GM21390 (cell line): Measurements from ENCODE around the gene LYPD1.
"Not testable (repeated sequence)": the region's sequence is repeated elsewhere in the genome, so short reads cannot be mapped to it uniquely, and the experiment has no call there.

Experiments
- ATAC-seq: cut with Tn5 transposase; IDR thresholded peaks from one replicate; pipeline ENCODE4 v1.9.1; 2021; ENCODE audit not compliant: unreplicated experiment

The LYPD1 gene, protein sequence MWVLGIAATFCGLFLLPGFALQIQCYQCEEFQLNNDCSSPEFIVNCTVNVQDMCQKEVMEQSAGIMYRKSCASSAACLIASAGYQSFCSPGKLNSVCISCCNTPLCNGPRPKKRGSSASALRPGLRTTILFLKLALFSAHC

DNA sequence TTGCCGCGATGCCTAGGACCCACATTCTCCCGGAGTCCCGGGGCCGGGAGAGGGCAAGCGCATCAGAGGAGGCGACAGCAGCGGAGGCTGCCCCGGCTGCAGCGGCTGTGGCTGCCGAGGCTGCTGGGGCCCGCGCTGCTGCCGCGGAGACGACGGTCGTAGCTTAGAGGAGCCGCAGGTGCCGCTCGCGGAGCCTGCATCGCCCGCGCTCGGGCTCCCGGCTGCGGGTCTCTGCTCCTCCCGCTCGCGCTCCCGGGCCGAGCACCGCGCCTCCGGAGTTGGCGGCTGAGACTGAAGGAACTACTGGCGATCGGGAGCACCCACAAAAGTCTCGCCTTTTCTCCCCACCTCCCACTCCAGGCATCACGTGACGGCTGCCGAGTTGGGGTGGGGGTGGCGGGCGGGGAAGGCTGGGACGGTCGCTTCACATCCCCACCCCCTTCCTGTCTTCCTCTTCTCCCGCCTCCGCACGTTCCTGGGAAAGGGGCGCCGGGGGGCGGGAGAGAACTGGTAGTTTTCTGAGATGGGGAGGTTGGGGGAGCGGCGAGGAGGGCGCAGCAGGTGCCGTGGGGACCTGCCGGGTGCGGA, at the start of gene LYPD1:
Gene LYPD1, minus strand, starts transcription at position 298 of the 588 bp plus-strand sequence. Its CDS starts 273 bp downstream, at position 25.
- no peak for ATAC-seq

DNA sequence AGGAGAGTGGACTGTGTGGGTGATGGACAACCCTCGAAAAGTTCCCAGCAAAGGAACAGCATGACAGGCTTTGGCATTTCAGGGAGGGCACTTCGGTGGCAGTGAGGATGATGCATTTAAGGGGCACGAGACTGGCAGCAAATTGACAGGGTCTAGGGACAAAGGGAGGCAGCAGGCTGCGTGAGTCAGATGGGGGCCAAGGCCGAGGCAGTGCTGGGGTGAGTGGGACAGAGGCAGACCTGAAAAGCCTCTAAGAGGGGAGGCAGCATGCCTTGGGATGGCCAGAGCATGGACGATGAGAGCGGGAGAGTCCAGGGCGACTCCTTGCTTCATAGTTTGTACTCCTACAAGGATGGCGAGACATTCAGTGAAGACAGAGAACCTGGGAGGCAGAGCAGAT, 49.5 kb upstream of the LYPD1 start:
- ATAC-seq, result no peak

DNA sequence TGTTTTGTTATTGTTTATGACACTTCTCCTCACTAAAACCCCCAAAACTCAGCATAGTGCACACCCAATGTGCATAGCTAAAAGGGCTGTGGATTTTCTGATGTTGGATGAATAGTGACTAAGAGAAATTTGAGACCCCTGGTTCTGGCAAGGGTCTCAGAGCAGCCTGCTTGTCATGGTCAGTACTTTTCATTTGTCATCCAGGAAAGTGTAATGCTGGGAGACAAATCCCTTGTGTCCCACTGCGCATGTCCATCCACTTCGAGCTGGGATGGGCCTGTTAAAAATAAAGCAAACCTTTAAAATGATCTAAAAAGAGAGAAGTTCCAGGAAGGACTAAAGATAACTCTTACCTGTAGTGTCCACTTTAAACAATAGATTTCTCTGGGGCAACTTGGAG, 46.9 kb upstream of the LYPD1 start:
- ATAC-seq, result no peak

DNA sequence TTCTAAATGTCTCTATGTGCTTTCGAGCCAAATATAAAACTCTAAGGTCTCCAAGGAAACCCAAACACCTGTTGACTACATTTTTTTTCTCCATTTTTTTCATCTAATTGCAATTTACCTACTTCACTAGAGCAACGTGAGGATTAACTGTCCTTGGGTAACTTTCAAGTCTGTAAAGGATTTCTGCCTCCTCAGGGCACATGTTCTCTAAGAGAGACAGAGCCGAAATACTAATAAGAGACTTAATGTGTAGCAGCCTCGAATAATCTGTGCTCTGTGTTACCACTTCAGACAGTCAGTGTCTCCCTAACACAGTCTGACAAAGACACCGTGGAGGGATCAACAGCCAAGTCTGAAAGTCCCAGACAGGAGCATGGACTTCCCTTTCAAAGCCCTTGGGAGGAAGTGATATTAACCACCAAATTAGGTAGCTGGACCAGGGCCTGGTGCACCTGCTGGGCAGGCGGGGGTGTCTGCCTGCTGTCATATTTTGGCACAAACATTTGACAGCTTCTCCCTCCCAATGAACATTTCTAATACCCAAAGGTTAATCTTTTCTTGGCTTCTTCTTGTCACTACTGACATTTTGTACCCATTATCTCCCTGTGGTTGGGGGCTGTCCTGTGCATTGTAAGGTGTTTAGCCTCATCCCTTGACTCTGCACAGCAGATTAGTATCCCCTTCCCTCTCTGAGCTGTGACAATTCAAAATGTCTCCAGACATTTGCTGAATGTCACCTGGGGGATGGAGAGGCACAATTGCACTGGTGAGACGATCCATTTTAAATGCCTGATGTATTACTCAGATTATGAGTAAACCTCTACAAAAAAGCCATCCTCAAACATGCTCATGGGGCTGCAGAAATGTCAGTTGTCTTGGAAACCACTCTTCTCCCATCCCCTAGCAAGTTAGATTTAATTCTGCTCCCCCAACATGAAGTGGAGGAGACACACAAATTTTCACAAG, 45.7 kb upstream of the LYPD1 start:
- ATAC-seq, result peak; percentile 58

DNA sequence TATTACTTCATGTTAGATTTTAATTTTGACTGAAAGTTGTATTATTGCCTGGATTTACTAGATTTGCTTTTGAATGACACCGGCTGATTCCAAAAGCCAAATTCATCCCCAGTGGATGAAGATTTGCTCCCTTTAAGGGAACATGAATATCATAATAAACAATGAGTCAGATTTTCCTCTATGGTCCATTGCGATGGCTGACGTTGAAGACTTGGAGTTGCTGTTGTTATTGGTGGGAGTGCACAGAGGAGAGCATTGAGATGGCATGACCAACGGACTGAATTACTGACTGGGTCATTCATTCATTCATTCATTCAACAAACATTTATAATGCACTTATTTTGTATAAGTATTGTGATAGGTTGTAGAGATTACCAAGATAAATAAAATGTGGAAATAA, 33.4 kb upstream of the LYPD1 start:
- no peak for ATAC-seq

DNA sequence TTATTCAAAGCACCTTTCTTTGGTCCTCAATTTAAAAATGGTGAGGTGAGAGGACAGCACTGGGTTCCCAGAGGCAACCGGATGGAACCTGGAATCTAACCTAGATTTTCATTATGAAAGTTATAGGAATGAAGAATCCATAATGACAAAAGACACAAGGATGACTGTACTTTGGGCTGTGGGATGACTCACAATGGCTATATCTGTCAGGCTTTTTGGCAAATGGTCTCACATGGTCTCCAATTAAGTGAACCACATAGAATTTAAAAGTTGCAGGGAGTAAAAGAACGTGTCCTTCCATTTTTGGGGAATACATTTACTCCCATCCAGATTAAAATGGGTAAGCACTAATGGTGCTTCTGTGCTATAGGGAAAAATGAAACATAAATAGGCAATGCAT, 31.8 kb upstream of the LYPD1 start:
- no peak for ATAC-seq

DNA sequence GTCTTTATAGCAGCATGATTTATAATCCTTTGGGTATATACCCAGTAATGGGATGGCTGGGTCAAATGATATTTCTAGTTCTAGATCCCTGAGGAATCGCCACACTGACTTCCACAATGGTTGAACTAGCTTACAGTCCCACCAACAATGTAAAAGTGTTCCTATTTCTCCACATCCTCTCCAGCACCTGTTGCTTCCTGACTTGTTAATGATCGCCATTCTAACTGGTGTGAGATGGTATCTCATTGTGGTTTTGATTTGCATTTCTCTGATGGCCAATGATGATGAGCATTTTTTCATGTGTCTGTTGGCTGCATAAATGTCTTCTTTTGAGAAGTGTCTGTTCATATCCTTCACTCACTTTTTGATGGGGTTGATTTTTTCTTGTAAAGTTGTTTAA, 29.8 kb upstream of the LYPD1 start:
- not testable (repeated sequence) for ATAC-seq

DNA sequence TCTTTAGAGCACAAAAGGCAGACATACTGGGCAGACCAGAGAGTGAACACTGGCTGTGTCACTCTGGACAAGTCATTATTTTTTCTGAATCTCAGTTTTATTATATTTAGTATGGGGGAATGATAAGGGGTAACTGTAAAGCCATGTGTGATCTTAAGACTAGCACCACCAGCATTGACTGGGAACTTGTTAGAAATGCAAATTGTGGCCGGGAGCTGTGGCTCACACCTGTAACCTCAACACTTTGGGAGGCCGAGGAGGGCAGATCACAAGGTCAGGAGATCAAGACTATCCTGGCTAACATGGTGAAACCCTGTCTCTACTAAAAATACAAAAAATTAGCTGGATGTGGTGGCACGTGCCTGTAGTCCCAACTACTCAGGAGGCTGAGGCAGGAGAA, 28.3 kb upstream of the LYPD1 start:
- not testable (repeated sequence) for ATAC-seq

DNA sequence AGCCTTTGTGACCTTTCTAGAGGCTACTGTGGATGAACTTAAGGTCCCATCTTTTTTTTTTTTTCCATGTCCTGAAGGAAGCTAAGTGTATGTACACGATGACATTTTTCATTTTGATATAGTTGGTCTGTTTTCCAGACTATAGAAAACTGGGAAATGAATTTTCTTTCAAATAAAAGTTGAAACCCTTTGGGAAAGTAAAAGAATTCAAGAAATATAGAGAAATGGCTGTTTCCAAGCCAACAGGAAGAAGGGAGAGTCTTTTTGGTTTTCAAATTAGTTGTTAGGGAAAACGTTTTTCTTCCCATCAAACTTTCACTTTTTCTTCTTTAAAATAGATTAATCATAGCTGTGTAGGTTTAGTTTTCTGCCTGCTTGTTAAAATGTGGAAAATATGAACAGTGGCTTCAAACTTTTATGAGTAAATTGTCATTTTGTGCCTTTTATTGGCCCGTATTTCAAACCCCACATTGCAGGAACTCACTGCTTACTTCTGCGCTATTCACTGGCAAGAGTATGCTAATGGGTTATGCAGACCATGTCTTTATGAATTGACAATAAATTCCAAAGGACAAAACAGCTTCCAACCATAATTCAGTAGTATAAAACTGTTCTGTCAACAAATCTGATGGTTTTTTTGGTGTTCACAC, 27.7 kb upstream of the LYPD1 start:
- ATAC-seq, result no peak

DNA sequence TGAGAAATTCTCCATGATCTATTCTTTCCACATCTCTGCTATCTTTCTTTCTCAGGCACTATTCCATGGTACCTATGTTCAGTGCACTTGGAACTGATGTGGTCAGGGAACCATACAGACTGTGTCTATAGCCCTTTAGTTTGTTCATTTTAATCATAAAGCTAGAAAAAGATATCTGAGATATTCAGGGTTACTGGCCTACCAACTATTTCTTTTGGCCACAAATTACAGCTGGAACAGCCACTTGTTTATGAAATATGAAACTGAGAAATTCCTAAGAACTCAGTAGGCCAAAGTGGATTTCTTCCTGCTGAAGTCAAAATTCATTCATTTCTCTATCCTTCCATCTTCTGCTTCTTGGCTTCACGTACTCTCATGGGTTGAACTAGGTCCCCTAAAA, 22.8 kb upstream of the LYPD1 start:
- ATAC-seq, result no peak

DNA sequence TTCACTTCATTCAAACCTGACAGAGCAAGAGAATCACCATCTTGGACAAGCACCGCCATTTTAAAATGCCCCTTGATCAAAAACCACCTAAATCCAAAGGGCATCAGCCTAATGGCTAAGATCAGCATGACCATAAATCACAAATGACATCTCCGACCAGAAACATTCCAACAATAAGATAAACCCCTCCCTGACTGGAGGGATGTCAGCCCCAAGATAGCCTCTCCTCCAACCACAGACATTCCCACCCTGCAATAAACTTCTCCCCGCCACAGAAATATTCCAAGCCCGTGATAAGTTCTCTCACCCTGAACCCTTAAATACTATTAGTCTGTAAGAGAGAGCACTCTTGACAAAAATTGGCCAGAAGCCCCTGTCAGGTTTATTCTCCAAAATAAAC, 21.6 kb upstream of the LYPD1 start:
- ATAC-seq, result no peak

DNA sequence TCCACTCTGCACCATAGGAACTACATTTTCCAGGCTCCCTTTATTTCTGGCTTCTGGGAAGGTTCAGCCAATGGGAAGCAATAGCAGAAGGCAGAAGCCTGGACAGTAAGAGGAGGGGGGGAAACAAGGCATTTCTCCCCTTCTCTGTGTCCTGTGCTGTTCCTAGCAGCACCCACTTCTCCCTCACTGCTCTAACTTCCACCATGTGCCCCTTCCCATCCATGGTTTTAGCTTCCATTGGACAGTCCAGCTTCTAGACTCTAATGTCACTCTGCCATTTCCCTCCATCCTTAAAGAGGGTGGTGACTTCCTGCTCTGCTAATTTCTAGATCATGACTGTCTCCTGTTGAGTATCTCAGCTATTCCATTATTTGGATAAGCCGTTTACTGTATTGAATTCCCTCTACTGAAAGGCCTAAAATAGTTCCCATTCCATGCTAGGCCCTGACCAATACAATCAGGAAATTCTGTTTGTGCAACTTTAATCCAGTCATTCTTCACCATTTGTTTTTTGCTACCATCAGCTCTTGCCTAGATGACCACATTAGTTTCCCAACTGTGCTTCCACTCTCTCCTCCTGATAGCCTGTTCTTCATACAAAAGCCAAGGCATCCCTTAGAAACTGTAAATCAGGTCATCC, 20.8 kb upstream of the LYPD1 start:
- no peak for ATAC-seq

DNA sequence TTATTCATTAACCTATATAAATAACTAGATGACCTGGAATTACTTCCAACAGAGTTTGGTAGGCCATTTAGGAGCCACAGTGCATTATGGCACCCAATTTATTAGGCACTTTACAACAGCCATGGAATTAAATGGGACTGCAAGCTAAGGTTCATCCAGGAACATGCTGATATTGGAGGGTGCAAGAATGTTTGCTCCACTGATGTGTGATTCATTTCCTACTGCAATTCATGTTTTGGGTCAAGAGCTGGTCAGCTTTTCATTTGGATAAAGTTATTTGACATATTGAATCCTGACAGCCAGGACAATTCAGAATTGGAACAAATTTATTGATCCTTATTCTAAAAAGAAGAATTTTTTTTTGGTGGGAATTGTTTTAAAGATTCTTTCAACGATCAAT, 11.8 kb upstream of the LYPD1 start:
- no peak for ATAC-seq

DNA sequence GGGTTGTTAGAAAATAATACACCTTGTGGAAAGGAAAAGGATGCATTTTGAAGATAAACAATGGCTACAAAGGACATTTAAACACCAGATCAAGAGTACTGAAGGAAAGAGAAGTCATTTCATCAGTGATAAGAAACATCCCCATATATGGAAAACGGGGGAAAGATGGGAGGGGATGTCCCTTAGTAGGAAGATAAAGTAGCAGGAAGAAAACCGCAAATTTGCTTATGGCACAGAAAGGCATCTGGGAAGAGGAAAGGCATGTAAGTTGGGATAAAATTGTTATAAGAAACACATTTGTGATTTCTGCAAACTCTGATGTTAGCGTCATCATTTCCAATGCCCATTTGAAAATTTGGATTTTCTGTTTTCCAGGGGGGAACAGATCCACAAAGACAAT, 10.5 kb upstream of the LYPD1 start:
- ATAC-seq, result no peak

DNA sequence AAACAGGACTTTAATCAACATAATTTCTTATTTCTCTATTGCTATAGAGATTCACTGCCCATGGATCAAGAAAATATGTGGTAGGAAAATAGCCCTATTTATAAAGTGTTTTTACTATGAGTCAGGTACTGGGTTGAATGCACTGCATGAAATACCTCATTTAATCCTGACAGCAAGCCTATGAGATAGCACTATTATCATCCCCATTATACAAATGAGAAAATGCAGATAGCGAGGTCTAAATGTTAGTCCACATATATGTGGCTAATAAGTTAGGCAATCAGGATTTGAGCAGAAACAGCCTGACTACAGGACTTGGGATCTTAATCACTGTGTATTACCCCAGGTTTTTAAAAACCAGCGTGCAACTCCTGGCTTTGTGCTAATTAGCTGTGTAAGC, 8.5 kb upstream of the LYPD1 start:
- no peak for ATAC-seq

DNA sequence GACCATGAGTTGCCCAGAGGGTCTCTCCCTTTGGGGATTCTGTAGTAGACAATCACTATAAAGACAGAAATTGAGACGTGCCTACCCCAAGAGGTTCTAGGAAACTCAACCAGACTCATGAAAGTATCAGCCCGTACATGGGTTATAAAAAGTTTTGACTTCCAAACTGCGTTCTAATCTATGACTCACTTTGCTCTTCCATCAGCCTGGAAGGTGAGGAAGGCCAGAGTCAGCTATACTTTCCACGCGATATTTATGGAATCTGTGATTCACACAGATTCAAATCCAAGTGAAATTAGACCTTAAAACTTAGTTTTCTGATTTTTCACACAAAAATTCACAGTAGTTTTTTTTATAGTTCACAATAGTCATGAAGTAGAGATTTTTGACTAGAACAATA, 7.7 kb upstream of the LYPD1 start:
- ATAC-seq, result no peak

DNA sequence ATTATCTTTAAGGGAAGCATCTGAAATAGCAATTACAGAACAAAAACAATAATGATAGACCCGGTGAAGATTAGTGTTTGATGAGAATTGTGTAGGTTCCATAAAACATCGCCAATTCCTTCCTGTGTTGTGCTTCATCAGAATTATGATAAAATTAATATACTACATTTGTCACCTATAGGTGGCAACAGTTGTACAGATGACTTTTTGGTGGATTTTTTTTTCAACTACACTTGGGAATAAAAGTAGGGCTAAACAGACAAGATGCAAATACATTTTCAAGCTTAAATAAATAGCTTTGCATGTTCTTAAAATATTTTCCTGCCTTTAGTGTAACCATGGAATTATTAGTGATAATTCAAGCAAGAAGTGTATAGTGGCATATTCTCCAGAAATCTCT, 7.0 kb upstream of the LYPD1 start:
- no peak for ATAC-seq

DNA sequence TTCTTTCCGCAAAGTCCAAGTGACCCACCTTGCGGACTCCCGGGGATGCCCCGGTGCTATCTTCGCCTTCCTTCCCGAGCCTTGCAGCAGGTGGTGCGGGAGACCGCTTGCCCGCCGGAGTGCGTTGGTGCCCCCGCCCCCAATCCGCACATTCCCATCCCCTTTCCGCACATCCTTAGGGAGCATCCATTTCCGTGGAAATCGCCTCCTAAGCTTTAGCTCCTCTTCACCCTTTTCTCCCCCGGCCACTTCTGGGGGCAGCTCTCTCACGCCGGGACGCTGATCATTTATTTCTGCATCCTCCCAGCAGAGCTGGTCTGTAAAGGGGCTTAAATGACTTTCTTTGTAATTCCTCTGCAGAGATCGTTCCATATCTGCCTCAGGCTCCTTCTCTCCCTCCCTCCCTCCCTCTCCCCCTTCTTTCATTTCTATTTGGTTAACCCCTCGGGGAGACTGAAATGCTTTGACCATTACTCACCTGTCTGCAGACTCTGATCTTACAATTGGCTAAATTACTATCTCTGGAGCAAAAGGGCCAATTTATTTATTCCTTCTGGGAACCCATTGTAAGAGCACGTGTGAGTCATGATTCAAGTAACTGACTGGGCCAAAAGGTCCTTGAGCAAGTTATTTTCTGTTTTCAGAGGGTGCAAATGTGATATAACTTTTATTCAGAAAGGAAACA, 1.3 kb upstream of the LYPD1 start:
- ATAC-seq, result no peak

DNA sequence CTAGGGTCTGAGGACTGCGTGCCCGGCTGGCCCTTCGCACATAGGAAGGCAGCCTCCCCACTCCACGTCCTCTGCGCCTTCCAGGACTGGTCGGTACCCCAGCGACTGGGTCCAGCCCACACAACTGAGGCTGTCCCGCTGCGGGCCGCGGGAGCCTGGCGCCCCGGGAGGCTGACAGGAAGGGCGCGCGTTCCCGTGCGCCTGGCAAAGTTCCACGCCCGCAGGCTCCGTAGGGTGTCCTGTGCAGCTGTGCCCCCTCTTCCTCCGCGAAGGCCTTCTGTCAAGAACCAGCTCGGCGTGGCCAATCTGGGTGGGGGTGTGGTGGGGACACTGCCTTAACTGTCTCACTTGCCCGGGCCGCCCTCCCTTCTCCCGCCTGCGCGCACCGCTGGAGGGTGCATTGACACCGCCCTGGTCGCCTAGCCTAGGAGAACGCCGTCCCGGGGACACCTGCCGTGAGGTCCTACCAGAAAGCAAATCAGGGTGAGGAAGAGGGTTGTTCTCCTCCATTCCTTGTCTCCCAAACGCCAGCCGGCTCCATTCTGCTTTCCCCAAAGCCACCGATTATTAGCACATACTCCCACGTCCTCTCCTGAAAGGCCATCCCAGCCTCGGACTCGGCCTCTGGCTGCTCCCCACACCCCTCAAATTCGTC, 618 bp upstream of the LYPD1 start:
- no peak for ATAC-seq
